HG02981 (cell line): Measurements from ENCODE around the gene ZNF544.

Source experiments
- ATAC-seq: cut with Tn5 transposase; IDR thresholded peaks from one replicate; pipeline ENCODE4 v1.9.1; 2021; ENCODE audit warnings: mild to moderate bottlenecking, moderate library complexity; ENCODE audit not compliant: unreplicated experiment

ZNF544 gene

DNA sequence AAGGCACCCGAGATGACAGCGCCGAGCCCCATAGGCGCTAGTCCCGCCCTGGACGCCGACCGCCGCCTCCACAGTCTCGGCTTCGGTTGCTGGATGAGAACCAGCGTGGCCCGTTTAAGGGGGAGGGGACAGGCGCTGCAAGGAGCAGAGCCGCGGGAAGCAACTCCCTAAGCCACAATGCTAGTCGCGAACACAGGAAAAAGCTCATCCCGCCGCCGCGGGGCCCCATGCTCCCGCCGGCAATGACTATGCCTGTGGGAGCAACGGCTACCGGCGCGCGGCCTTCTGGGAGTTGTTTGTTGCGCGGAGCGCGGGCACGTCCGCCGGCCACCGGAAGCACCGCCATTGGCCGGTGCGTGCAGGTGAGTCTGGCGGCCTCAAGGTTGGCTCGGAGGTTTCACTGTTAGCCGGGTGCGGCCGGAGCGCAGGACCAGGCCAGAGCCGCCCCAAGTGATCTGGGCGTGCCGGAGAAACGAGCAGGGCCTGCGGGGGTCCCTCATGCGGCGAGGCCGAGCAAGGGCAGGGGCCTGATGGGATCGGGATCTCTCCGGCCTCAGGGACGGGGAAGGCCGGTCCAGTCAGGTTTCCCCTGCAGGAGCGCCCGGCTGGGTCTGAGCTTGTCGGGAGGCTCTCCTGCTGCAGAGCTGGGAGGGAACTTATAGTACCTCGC lies at the start of gene ZNF544:
ZNF544 (plus strand) TSS at position 330 of the 670 bp plus-strand sequence. CDS start 15,110 bp downstream, outside the sequence.
- peak; percentile 84 for ATAC-seq

DNA sequence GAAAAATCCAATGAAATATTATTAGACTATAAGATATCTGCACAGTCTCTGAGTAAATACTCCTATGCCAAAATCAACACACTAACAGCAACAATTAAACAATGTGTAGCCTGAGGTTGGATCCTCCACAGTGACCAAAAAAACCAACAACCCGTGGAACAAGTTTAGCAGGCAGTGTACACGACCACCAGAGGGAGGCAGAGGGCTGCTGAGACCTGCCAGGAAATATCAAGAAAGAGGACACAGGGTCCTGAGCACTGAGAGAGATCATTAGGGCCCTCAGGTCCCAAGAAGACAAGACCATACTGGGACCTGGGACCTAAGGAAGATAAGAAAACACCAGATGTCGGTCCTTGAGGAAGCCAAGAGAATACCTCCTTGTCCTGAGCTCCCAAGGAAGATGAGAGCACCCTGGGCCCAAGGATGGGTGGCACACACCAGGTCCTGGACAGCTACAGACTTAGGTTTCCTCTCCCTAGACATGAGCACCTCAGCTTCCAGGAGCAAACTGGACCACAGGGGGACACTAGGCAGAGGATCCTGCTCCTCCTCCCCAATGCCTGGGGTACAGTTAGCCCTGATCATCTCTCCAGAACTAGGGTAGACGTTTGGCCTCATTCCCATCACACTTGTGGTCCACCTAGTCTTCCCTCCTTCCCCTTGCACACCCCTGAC lies 46.7 kb upstream of the ZNF544 start:
- no peak for ATAC-seq

DNA sequence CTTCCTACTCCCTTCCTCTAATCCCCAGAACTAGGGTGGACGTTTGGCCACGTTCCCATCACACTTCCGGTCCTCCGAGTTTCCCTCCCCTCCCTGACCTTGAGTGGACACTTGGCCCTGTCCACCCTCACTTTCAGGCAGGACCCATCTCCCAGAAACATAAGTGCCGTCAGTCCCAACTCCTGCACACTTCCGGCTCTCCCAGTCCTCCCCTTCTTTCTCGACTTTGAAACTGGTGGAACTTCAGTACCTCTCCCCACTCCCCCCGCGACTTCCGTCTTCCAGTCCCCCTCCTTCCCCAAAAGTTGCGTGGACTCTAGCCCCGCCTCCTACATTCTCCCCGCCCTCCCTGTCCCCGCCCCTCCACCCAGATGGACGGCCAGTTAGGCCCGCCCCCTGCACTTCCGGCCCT lies 46.1 kb upstream of the ZNF544 start:
- no peak for ATAC-seq

DNA sequence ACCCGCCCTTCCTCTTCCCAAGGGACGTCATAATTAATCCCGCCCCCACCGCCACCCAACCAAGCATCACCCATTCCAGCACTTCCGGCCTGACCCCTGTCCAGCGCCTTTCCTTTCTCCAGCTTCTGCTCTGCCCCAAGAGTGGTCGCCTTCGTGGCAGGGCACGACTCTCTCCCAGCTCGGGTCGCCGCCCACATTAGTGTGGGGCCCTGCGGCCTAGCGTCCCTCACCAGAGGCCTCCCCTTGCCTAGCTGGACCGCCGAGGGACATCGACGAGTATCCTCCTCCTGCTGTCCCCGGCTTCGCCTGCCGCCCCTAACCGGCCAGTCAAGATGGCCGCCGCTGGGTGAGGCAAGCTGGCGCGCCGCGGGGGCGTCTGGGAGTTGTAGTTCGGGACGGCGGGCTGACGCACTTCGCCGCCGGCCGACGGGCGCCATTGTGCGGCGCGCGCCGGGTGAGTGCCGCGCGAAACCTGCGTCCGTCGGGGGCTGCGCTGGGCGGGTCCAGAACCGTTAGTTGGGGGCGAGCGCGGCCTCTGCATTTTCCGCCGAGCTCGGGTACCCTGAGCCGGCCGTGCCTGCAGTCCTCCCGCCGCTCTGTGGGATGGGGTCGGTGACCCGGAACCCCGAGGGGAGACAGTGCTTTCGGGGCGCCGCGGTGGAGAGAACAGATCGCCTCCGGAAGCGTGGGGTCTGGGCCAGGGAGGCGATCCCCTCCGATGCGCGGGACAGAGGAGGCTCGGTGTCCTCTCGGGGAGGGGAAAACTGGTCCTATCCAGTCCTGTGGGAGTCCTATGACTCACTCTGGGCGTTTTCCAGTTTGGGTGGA lies 45.5 kb upstream of the ZNF544 start, which contains the start of gene ZNF274:
ZNF274 (plus strand) TSS at position 73 of the 828 bp plus-strand sequence. CDS start 905 bp downstream, outside the sequence.
- peak; percentile 86 for ATAC-seq

DNA sequence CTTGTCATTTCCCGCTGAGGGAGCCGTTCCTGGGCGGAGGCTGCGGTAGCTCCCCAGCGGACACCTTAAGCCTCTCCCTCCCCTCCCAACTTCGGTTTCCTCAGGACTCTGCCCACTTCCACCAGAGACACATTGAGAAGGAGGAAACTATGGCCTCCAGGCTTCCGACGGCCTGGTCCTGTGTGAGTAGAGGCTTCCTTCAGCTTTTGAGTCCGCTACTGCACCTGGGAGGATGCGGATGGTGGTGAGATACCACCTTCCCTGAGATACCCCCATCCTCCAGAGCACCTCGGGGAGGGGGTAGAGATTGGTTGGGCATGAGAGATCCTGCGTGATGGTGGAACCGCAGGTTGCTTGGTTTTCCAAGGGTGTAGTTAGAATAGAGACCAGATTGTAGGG lies 44.9 kb upstream of the ZNF544 start:
- ATAC-seq: no peak

DNA sequence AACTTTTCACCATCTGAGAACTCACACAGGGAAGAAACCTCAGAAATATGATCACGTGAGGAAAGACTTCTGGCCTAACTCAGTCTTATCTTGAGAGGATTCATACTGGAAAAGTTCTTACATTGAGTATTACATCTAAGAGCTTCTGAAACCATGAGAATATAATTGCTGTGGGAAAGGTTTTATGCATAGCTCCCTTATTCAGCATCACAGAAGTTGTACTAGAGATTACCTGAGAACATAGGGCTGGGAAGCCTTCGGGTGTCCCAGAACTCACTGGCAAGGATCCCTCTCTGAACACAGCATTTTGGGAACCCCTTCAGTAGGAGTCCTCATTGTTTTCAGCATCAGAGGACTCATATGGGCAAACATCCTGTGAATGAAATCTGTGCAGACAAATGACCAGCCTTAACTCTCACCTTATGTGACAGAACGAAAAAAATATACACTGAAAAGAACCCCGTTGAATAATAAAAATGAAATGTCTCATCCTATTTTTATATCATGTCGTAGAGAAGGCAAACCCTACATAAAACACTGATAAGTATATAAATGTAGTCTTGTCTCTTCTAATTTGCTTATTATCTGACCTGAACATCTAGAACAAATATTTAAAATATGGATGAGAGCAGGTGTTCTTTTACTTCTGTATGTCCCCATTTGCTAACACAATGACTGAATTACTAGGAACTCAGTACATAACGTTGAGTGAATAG lies 31.7 kb upstream of the ZNF544 start:
- no peak for ATAC-seq

DNA sequence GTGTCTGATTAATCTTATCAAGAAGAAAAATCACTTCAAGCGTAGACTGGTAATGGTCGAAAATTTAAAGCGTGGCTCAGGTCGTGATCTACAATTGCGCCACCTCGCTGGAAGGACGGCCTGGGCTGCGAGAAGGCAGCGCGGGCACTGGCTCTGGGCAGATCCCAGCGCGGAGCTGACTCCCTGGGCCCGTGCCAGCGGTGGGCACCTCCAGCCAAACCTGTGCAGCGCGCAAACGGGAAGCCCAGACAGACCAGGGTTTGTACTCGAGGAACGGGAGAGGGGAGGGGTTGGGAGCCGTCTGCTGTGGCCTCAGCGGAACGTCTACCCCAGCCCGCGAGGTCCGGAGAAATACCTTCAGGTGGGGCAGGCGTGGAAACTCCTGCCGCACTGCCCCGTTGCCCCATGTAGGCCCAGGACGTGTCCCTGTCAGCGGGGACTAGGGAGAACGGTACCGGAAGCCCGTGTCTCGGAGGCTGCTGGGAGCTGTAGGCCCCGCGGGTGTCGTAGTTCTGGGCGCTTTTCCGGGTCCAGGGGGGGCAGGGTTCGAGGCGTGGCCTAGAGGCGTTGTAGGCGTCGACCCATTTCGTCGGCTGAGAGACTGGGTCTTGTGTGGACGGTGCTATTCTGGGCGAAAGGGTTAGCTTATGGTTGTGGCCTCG lies 24.8 kb upstream of the ZNF544 start:
- ATAC-seq: no peak

DNA sequence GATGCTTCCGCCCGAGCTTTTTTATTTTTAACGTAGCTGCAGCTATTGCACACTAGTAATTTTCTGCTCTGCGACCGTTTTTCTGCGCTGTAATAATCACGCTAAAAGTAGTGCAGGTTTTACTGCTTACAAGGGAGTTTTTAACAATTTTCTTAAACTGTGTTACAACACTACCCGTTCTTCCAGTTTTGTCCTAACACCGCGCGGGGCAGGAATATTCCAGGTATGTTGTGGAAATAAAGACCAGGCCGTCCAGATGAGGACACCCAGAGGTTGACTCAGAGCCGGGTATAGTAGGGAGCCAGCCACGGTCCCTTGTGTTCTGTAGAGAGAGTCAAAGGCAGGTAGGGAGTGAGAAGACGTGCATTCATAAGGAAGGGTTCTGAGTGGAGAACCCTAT lies 24.1 kb upstream of the ZNF544 start:
- no peak for ATAC-seq

DNA sequence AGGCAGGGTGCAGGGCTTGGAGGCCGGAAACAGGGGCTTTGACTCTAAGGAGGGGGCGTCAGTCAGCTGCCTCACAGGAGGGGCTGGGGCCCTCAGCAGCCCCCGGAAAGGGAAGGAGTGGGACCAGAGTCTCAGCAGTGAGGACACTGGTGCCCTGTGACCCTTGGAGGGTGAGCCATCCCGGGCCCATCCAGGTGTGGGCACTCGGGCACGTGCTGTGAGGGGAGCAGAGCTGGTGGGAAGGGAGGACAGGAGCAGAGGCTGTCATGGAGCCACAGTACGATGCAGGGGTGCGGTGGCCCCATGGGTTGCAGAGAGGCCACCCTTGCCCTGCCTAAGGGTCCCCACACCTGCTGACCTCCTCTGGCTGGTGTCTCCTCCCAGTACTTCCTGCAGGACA lies 19.1 kb upstream of the ZNF544 start:
- no peak for ATAC-seq

DNA sequence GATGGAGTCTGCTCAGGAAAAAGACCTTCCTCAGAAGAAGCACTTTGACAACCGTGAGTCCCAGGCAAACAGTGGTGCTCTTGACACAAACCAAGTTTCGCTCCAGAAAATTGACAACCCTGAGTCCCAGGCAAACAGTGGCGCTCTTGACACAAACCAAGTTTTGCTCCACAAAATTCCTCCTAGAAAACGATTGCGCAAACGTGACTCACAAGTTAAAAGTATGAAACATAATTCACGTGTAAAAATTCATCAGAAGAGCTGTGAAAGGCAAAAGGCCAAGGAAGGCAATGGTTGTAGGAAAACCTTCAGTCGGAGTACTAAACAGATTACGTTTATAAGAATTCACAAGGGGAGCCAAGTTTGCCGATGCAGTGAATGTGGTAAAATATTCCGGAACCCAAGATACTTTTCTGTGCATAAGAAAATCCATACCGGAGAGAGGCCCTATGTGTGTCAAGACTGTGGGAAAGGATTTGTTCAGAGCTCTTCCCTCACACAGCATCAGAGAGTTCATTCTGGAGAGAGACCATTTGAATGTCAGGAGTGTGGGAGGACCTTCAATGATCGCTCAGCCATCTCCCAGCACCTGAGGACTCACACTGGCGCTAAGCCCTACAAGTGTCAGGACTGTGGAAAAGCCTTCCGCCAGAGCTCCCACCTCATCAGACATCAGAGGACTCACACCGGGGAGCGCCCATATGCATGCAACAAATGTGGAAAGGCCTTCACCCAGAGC lies 16.2 kb upstream of the ZNF544 start:
- ATAC-seq: no peak

DNA sequence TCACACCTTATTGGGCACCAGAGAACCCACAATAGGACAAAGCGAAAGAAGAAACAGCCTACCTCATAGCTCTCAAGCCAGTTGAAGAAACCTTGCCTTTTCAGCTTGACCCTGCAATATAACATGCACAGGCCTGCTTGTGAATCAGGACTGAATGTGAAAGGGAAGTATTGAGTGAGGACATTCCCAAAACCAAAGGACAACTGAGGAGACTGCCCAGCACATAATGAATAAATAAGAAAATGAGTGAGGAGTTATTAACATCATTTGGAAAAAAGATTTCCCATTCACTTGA lies 15.7 kb upstream of the ZNF544 start:
- no peak for ATAC-seq

DNA sequence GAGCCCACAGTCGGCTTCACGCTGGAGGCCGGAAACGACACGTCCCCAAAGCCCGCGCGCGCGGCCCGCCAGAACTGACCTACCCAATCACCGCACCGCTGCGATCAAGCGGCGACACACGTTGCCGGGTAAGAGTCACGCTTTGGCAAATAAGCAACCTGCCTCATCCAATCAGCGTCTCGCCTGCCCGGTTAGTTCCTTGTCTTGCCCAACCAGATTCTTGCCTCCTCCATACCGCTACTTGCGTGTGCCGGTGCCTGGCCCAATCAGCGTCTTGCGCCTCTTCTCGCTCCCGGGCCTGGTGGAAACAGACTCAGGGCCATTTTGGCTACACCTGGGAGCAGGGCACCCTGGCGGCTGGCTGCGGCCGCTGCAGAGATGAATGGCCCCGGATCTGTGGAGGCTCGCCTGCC lies 11.6 kb upstream of the ZNF544 start:
- no peak for ATAC-seq

DNA sequence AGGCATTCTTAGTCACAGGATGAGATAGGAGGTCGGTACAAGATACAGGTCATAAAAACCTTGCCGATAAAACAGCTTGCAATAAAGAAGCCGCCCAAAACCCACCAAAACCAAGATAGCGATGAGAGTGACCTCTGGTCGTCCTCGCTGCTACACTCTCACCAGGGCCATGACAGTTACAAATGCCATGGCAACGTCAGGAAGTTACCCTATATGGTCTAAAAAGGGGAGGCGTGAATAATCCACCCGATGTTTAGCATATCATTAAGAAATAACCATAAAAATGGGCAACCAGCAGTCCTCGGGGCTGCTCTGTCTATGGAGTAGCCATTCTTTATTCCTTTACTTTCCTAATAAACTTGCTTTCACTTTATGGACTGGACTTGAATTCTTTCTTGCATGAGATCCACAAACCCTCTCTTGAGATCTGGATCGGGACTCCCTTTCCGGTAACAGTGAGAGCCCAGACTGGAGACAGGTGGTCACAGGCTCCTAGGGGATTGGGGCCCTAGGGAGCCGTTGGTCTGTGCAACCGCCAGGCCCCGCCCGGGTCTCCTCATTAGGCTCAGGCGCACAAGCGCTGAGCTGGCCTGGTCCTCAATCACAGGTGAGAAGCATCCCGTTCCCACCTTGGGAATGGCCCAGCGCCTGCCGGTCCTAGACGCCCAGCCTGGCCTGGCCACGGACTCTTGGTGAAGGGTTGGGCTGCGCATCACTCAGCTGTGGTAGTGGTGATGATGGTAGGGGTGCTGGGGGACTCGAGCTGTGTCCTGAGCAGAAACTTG lies 10.9 kb upstream of the ZNF544 start:
- no peak for ATAC-seq

DNA sequence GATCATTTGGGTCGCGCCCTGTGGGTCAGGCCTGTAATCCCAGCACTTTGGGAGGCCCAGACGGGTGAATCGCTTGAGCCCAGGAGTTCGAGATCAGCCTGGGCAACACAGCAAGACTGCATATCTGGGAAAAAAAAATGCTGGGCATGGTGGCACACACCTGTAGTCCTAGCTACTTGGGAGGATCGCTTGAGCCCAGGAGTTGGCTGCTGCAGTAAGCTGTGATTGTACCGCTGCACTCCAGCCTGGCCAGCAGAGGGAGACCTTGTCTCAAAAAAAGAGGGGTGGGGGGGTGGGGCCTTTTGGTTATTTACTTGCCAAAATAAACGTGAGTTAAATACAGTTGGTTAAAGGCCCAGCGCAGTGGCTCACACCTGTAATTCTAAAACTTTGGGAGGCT lies 9.8 kb upstream of the ZNF544 start:
- ATAC-seq: no peak

DNA sequence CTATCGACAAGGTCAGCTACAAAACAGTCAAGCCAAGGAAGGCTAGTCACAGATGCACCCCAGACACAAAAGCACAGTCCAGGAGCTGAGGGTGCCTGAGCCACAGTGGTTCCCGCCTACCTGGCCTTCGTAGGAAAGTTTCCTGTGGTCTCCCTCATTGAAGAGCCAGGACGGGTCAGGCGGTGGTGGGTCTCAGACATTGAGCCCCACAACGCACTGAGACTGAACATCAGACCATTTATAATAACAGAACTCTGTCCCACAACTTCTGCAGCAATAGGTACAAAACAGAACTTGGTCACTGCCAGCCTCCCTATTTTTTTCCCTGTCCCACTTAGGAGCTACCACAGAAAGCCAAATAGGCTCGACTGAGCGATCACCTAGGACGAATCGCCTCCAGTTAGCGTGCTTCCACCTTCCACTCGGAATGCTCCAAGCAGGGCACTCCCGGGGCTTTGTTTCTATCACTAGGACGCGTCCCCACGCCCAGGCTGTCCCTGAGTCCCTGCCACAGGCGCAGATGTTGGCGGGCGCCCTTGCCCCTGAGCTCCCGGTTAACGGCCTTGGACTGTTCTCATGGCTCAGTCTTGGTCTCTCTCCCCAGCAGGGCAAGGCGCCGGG lies 640 bp upstream of the ZNF544 start:
- no peak for ATAC-seq

DNA sequence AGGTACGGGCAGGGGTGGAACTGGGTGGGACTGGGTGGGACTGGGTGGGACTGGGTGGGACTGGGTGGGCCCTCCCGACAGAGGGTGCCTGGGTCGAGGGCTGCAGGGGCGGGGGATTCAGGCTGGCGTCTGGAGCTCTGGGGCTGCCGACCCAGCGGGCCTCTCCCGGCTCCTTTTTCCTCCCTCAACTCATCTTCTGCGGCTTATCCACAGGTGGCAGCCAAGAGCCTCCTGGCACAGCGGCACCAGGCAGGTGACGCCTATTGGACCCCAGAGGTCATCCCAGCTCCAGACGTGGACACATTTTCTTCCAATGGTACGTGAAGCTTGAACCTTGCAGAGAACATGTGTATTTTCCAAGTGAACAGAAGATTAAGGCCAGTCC lies 533 bp downstream of the ZNF544 start:
- no peak for ATAC-seq

DNA sequence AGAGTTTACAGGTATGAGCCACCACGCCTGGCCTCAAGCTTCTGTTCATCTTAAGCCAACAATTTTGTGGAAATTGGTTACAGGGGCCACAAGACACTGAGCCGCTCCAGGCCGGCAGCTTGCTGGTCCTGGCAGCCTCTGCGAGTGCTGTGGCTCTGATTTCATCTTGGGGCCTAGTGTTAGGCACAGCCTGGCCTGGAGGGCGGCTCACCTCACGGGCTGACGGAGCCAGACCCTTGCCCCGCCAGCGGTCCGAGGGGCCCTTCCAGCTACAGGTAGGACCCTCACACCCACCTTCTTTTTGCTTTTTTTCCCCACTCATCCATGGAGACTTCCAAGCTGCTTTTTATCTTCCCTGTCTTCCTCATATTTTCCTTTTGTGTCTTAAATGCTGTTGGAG lies 8.6 kb downstream of the ZNF544 start:
- no peak for ATAC-seq

DNA sequence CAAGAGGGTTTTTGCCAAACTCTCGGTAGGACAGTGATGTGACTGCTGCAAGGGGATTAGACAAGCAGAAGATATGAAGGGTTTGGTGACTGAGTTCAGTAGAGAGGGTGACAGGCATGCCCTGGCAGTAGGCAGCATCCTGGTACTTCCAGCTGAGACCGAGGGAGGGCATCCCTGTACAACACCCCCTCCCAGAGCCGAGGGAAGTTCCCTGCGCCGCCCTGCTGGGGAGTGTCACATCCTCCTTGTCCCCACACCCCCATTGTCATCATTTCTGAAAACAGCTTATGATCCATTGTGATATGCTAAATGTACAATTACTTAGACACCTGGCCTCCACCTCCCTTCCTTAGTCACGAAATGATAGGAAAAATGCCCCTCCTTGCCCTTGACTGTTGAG lies 14.6 kb downstream of the ZNF544 start:
- ATAC-seq: no peak

DNA sequence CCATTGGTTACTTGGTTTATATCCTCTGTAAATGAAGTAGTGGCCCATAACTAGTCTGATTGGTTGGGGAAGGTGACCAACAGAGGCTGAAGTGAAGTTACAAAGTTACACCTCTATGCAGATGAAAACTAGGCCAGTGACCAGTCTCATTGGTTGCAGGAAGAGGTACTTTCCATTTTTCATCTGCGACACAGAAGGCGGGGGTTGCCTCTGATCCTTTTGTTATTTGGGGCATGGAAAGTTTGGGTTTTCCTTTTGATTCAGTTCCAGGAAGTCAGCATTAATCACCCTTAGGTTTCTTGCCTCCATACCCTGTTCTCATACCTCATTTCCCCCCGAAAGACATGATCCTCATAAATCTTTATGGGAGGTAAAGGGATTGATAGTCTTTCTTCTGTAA lies 20.2 kb downstream of the ZNF544 start:
- no peak for ATAC-seq
